ENCODE measurements around the gene ANKMY1. TPM values are rescaled to one million over a fixed set of nuclear protein-coding genes. Genes with fewer than 3 reads are reported as not detected.

Gene ANKMY1
- total and polyA plus RNA-seq, 2 of the 13 experiments (the other 11 are each of a cell fraction or from before 2014, with no cell fraction given): 11.7 to 18.8 TPM

DNA sequence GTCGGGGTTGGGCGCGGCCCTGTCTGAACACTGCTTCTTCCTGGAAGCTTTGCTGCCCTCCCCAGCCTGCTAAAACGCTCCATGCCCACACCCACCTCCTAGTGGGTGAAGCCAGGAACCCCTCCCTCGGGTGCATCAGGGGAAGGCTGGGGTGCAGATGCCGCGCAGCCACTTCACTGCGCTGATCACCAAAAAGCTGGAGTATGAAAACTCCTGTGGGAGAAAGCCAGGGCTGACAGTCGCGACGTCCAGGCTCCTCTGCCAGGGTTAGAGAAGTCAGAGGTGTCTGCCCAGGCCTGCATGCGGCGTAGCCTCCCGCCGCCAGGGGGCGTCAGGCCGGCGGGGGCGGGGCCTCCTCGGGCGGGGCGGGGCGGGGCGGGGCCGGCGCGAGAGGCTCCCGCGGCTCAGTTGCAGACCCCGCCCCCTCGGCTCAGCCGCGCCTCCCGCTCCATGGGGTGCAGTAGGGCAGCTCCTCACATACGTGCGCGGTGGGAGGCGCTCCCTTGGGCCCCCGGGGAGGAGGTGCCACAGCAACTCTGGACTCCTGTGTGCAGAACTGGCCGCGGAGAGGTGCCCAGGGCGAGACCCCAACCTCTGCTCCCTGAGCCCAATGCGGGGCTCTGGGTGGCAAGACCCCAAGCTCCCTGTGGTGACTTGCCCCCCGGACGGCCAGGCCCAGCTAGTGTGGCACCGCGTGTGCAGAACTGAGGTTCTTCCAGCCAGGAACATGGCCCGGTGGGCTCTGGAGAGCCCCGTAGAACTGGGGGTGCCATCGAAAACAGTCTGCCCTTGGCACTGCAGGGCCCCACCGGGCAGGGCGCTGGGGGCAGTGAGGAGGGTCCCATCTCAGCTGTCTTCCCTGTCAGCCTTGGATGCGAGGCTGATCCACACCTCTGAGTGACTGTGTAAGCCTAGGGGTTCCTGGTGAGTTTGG is 8.7 kb upstream of the ANKMY1 start (continued):
- TF ChIP-seq, protein P1, sequence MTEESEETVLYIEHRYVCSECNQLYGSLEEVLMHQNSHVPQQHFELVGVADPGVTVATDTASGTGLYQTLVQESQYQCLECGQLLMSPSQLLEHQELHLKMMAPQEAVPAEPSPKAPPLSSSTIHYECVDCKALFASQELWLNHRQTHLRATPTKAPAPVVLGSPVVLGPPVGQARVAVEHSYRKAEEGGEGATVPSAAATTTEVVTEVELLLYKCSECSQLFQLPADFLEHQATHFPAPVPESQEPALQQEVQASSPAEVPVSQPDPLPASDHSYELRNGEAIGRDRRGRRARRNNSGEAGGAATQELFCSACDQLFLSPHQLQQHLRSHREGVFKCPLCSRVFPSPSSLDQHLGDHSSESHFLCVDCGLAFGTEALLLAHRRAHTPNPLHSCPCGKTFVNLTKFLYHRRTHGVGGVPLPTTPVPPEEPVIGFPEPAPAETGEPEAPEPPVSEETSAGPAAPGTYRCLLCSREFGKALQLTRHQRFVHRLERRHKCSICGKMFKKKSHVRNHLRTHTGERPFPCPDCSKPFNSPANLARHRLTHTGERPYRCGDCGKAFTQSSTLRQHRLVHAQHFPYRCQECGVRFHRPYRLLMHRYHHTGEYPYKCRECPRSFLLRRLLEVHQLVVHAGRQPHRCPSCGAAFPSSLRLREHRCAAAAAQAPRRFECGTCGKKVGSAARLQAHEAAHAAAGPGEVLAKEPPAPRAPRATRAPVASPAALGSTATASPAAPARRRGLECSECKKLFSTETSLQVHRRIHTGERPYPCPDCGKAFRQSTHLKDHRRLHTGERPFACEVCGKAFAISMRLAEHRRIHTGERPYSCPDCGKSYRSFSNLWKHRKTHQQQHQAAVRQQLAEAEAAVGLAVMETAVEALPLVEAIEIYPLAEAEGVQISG (CRISPR knock-in tag; IDR thresholded peaks at IDR 0.05): peak; percentile 26
- TF ChIP-seq SKI (IDR thresholded peaks at IDR 0.05; ENCODE audit: partially characterized antibody) (no peak), ZNF782 (CRISPR knock-in tag; IDR thresholded peaks at IDR 0.05; ENCODE audit: borderline replicate concordance) (no peak; the same call in 1 of the 2 replicates), ARNT2 (CRISPR knock-in tag; IDR thresholded peaks at IDR 0.05; ENCODE audit: low read depth) (peak; percentile 61; the same call in 1 of the 2 replicates), ISL2 (CRISPR knock-in tag; IDR thresholded peaks at IDR 0.05) (peak; percentile 57), PBX2 (CRISPR knock-in tag; IDR thresholded peaks at IDR 0.05) (no peak), GLI4 (CRISPR knock-in tag; IDR thresholded peaks at IDR 0.05; ENCODE audit: borderline replicate concordance) (0 out of 2 replicates have a peak, but pooled peaks have one; percentile 45), HNRNPL (IDR thresholded peaks at IDR 0.05; ENCODE audit: low read depth, low read length) (peak; percentile 82; the same call in 1 of the 2 replicates), EEA1 (CRISPR knock-in tag; IDR thresholded peaks at IDR 0.05; ENCODE audit: borderline replicate concordance) (no peak), GPBP1L1 (CRISPR knock-in tag; IDR thresholded peaks at IDR 0.05) (no peak), MED1 (CRISPR knock-in tag; IDR thresholded peaks at IDR 0.05) (peak; percentile 69), ZNF605 (CRISPR knock-in tag; IDR thresholded peaks at IDR 0.05) (0 out of 2 replicates have a peak, but pooled peaks have one; percentile 52)
- TF ChIP-seq, protein P2, sequence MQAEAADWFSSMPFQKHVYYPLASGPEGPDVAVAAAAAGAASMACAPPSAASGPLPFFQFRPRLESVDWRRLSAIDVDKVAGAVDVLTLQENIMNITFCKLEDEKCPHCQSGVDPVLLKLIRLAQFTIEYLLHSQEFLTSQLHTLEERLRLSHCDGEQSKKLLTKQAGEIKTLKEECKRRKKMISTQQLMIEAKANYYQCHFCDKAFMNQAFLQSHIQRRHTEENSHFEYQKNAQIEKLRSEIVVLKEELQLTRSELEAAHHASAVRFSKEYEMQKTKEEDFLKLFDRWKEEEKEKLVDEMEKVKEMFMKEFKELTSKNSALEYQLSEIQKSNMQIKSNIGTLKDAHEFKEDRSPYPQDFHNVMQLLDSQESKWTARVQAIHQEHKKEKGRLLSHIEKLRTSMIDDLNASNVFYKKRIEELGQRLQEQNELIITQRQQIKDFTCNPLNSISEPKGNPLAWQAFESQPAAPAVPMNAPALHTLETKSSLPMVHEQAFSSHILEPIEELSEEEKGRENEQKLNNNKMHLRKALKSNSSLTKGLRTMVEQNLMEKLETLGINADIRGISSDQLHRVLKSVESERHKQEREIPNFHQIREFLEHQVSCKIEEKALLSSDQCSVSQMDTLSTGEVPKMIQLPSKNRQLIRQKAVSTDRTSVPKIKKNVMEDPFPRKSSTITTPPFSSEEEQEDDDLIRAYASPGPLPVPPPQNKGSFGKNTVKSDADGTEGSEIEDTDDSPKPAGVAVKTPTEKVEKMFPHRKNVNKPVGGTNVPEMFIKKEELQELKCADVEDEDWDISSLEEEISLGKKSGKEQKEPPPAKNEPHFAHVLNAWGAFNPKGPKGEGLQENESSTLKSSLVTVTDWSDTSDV (CRISPR knock-in tag; IDR thresholded peaks at IDR 0.05): peak; percentile 16; the same call in 1 of the 2 replicates
- TF ChIP-seq, protein P3, sequence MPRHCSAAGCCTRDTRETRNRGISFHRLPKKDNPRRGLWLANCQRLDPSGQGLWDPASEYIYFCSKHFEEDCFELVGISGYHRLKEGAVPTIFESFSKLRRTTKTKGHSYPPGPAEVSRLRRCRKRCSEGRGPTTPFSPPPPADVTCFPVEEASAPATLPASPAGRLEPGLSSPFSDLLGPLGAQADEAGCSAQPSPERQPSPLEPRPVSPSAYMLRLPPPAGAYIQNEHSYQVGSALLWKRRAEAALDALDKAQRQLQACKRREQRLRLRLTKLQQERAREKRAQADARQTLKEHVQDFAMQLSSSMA (CRISPR knock-in tag; IDR thresholded peaks at IDR 0.05): peak; percentile 93
- TF ChIP-seq, protein P4, sequence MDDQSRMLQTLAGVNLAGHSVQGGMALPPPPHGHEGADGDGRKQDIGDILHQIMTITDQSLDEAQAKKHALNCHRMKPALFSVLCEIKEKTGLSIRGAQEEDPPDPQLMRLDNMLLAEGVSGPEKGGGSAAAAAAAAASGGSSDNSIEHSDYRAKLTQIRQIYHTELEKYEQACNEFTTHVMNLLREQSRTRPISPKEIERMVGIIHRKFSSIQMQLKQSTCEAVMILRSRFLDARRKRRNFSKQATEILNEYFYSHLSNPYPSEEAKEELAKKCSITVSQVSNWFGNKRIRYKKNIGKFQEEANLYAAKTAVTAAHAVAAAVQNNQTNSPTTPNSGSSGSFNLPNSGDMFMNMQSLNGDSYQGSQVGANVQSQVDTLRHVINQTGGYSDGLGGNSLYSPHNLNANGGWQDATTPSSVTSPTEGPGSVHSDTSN (CRISPR knock-in tag; IDR thresholded peaks at IDR 0.05; ENCODE audit: borderline replicate concordance): no peak

Data from HepG2 (cell line).